K562 (cell line): ENCODE measurements around the gene ZBTB18. TPM values are rescaled to one million over a fixed set of nuclear protein-coding genes. Genes with fewer than 3 reads are reported as not detected.

Source experiments
- ATAC-seq: fragments of 200-7000 bp; cut with Tn5 transposase; 3 replicates; pipeline ENCODE4 v1.9.1; 2020; ENCODE audit warnings: moderate library complexity
- BruUV-seq: library from RNA; stranded (reverse); fragments of 400-500 nt; replicated peaks from 2 replicates; lab custom pipeline; 2021; lab: Mats Ljungman, UMichigan
- CTCF ChIA-PET: fragments of 300-600 bp; formaldehyde crosslinking; extraction: SDS; loops from one replicate; lab custom pipeline; 2021; ENCODE audit warnings: low intra/inter-chr PET ratio; lab: Yijun Ruan, JAX
- POLR2A ChIA-PET: fragments of 300-600, 350-650 bp; sonication (Branson Sonifier 250); formaldehyde crosslinking; extraction: SDS; loops from one replicate; lab custom pipeline; 2021; ENCODE audit warnings: antibody characterized with exemption, inconsistent platforms; lab: Yijun Ruan, JAX
- DNase-seq, 4 experiments: peaks; one replicate each; pipeline versions ENCODE4 v3.0.0 to v3.0.0-alpha.2; 2011 to 2018; ENCODE audit warnings: low spot score in 3 of 4, mixed read lengths in 3 of 4; ENCODE audit errors: extremely low read depth in 1 of 4
- FAIRE-seq: peaks from 2 replicates; lab custom pipeline; 2011; peaks lifted over from hg19 to GRCh38; lab: Jason Lieb, UNC
- H2AFZ ChIP-seq: 2 replicates; pipeline ENCODE4 v1.6.0; 2011; ENCODE audit warnings: low read depth, low read length, control low read depth, inconsistent platforms
- H3K27ac ChIP-seq: fragments of 200-600 bp; 3 replicates; pipeline ENCODE4 v1.8.0; 2011; ENCODE audit warnings: low read depth, mild to moderate bottlenecking, control low read depth, inconsistent platforms, low read length, moderate library complexity, mixed read lengths; ENCODE audit errors: extremely low read depth
- H3K27me3 ChIP-seq, 2 experiments: fragments of 300-600 bp in 1 of 2; 2 replicates in 1 of 2; 3 replicates in 1 of 2; pipeline versions ENCODE4 v1.6.0 to v1.8.0; 2011; ENCODE audit warnings: inconsistent platforms in 2 of 2, low read length in 2 of 2, mild to moderate bottlenecking in 1 of 2, mixed read lengths in 1 of 2, moderate library complexity in 1 of 2; ENCODE audit not compliant: control insufficient read depth in 2 of 2, insufficient read depth in 2 of 2
- H3K36me3 ChIP-seq: fragments of 300-600 bp; 3 replicates; pipeline ENCODE4 v1.8.0; 2011; ENCODE audit warnings: mild to moderate bottlenecking, low read length, inconsistent platforms; ENCODE audit not compliant: control insufficient read depth, insufficient read depth
- H3K4me1 ChIP-seq, 2 experiments: fragments of 200-600 bp in 1 of 2; replicated peaks in 1 of 2; 2 replicates in 1 of 2; 3 replicates in 1 of 2; pipeline versions ENCODE4 v1.5.1 to v1.8.0; 2011; ENCODE audit warnings: inconsistent platforms in 2 of 2, low read length in 2 of 2, mild to moderate bottlenecking in 1 of 2, mixed read lengths in 1 of 2, moderate library complexity in 1 of 2; ENCODE audit not compliant: control insufficient read depth in 2 of 2, insufficient read depth in 2 of 2
- H3K4me2 ChIP-seq: 2 replicates; pipeline ENCODE4 v1.6.1; 2011; ENCODE audit warnings: low read length, control low read depth, inconsistent platforms, mixed read lengths; ENCODE audit not compliant: insufficient read depth
- H3K4me3 ChIP-seq: fragments of 200-600 bp; sonication (generic), shearing (Covaris generic); 2 replicates; pipeline ENCODE4 v1.5.1; 2016; ENCODE audit warnings: control low read depth, inconsistent platforms
- H3K79me2 ChIP-seq: fragments of 200-600 bp; 3 replicates; pipeline ENCODE4 v1.8.0; 2011; ENCODE audit warnings: low read length, inconsistent platforms; ENCODE audit not compliant: control insufficient read depth, insufficient read depth
- H3K9ac ChIP-seq, 2 experiments: 2 replicates each; pipeline versions ENCODE4 v1.6.0 to v1.6.1; 2011; ENCODE audit warnings: low read depth in 2 of 2, low read length in 2 of 2, control low read depth in 1 of 2, inconsistent platforms in 1 of 2, mild to moderate bottlenecking in 1 of 2, mixed read lengths in 1 of 2; ENCODE audit not compliant: insufficient read depth in 1 of 2
- H3K9me1 ChIP-seq: one replicate; pipeline ENCODE4 v1.6.0; 2011; ENCODE audit warnings: inconsistent platforms, mild to moderate bottlenecking, low read length, moderate library complexity; ENCODE audit not compliant: control insufficient read depth, insufficient read depth
- H3K9me3 ChIP-seq: replicated peaks from 2 replicates; pipeline ENCODE4 v1.5.1; 2011; ENCODE audit warnings: low read depth, low read length, inconsistent platforms; ENCODE audit not compliant: control insufficient read depth, insufficient read depth
- H4K20me1 ChIP-seq: replicated peaks from 2 replicates; pipeline ENCODE4 v1.6.1; 2011; ENCODE audit warnings: low read length, inconsistent platforms, mixed read lengths; ENCODE audit not compliant: control insufficient read depth, insufficient read depth
- STAT6 ChIP-seq: sonication (generic); formaldehyde crosslinking; IDR thresholded peaks from 2 replicates; pipeline ENCODE4 v1.8.1; 2023; ENCODE audit warnings: mild to moderate bottlenecking, missing genetic modification reagents
- ZNF695 ChIP-seq: fragments of 450-650 bp; formaldehyde crosslinking; IDR thresholded peaks from 2 replicates; pipeline ENCODE4 v1.4.0; 2020; ENCODE audit warnings: mild to moderate bottlenecking, moderate library complexity
- WGBS: fragments of 100-300 bp; shearing (Covaris generic); methylation state at CpG from one replicate; pipeline ENCODE4 v1.1.6; 2016; ENCODE audit warnings: low coverage, mixed read lengths; ENCODE audit not compliant: insufficient coverage; ENCODE audit errors: missing lambda C conversion rate; 5-methylcytosine and 5-hydroxymethylcytosine counted together
- in situ Hi-C: fragments of 300-500 bp; cut with MboI; formaldehyde crosslinking; loops from 4 replicates; pipeline ENCODE4 v1.15.0; 2018; ENCODE audit warnings: inconsistent platforms, mixed read lengths
- intact Hi-C: fragments of 100-400 bp; cut with micrococcal nuclease; formaldehyde crosslinking; loops from 2 replicates; pipeline ENCODE4 v1.14.2; 2022
- polyA plus RNA-seq, 8 experiments: library from polyadenylated mRNA; depleted of rRNA in 4 of 8; stranded (reverse) in 5 of 8; unstranded in 3 of 8; fragments of >200 nt; fragmentation: Nextera tagmentation in 2 of 8; fragmentation: Illumina TruSeq in 1 of 8; extraction: Ambion mirVana in 2 of 8; extraction: Trizol in 1 of 8; gene quantifications; 2 replicates each; pipeline versions ENCODE4 v1.2.1 to v1.2.3, GENCODE V29; 2011 to 2014; ENCODE audit warnings: inconsistent platforms in 1 of 8, missing spikeins in 1 of 8
- total RNA-seq, 7 experiments: library from RNA; depleted of rRNA in 6 of 7; stranded (reverse); fragments of >200 nt in 6 of 7; fragmentation: Illumina TruSeq in 2 of 7; extraction: Trizol in 2 of 7; gene quantifications; 2 replicates each; pipeline versions ENCODE4 v1.2.1 to v1.2.3, GENCODE V29; 2011 to 2021; ENCODE audit warnings: low replicate concordance in 1 of 7

The ZBTB18 gene
- total and polyA plus RNA-seq, 9 of the 15 experiments (the other 6 are each of a cell fraction or from before 2014, with no cell fraction given): 0.13 to 2.6 (median 1.6) TPM

- no peak for DNase-seq
- no peak overlapping the region for H2AFZ ChIP-seq
- POLR2A ChIA-PET: no interaction called here
- no TSS peak for BruUV-seq
- H3K79me2 ChIP-seq: no peaks in the 10 kb centered on the region
- H3K27ac ChIP-seq: no peak overlapping the region
- in situ Hi-C loops: no loop called here
- H3K27me3 ChIP-seq: peaks cover 44 to 71% of the 10 kb centered on the region in 2 experiments
- H3K9me1 ChIP-seq: no peaks in the 10 kb centered on the region
- no peaks in the 10 kb centered on the region for H3K36me3 ChIP-seq
- H3K4me3 ChIP-seq: no peak overlapping the region
- H3K9me3 ChIP-seq: no peaks in the 10 kb centered on the region
- FAIRE-seq: no peak
- intact Hi-C loops: no loop called here
- CTCF ChIA-PET: no interaction called here
- no peak overlapping the region for H3K9ac ChIP-seq
- WGBS: 1% methylated on average over 19 of the region's 19 CpGs
- H4K20me1 ChIP-seq: no peaks in the 10 kb centered on the region
- ATAC-seq: no peak
- H3K4me1 ChIP-seq: no peaks in the 10 kb centered on the region
- H3K4me2 ChIP-seq: no peak overlapping the region
- no peak for TF ChIP-seq ZNF695 (CRISPR knock-in tag)
- TF ChIP-seq STAT6 (CRISPR knock-in tag): no peak
Measured at GRCh38 chr1:244099258-244099930, 48.3 kb downstream of the ZBTB18 start.
